ENCODE measurements around the gene WSCD2.

DNA sequence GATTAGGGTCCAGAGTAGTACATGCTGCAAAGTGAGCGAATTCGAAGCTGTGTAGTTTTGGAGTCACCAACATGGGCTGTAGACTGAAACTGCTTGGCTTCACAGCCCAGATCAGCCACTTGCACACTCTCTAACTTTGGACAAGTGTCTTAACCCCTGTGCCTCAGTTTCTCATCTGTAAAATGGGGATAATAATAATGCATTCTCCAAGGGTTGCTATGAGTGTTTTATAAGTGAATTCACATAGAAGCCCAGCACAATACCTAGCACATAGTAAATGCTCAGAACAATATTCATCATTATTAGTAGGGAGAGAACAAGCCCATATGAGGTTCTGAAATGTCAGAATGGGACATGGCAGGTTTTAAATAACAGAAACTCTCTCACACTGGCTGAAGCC is 10.4 kb downstream of the WSCD2 start:
- TF ChIP-seq, protein P1, sequence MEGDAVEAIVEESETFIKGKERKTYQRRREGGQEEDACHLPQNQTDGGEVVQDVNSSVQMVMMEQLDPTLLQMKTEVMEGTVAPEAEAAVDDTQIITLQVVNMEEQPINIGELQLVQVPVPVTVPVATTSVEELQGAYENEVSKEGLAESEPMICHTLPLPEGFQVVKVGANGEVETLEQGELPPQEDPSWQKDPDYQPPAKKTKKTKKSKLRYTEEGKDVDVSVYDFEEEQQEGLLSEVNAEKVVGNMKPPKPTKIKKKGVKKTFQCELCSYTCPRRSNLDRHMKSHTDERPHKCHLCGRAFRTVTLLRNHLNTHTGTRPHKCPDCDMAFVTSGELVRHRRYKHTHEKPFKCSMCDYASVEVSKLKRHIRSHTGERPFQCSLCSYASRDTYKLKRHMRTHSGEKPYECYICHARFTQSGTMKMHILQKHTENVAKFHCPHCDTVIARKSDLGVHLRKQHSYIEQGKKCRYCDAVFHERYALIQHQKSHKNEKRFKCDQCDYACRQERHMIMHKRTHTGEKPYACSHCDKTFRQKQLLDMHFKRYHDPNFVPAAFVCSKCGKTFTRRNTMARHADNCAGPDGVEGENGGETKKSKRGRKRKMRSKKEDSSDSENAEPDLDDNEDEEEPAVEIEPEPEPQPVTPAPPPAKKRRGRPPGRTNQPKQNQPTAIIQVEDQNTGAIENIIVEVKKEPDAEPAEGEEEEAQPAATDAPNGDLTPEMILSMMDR (IDR thresholded peaks at IDR 0.05; ENCODE audit: low read length): no peak
- TF ChIP-seq EZH2 (optimal IDR thresholded peaks at IDR 0.05; ENCODE audit: low read depth, low read length) (no peak), EZH2phosphoT487 (IDR thresholded peaks at IDR 0.05; ENCODE audit: low read length) (no peak)
